Measurements from ENCODE around the gene OAT.

GRCh38 chr10:124369066-124369465 lies 49.7 kb downstream of the OAT start:
- TF ChIP-seq CTCF (IDR thresholded peaks at IDR 0.05) (no peak), EZH2 (IDR thresholded peaks at IDR 0.05) (no peak), EZH2phosphoT487 (IDR thresholded peaks at IDR 0.05) (no peak)
